Upper lobe of left lung (tissue), 6 donors: ENCODE results near the gene TMEM108. TPM values are rescaled to one million over a fixed set of nuclear protein-coding genes. Genes with fewer than 3 reads are reported as not detected.

Experiments used
- ATAC-seq, 2 donors: fragments of 200-7000 bp; cut with Tn5 transposase; one replicate each; pipeline ENCODE4 v1.9.1; 2022; ENCODE audit warnings: mild to moderate bottlenecking in 2 of 2, moderate library complexity in 2 of 2; ENCODE audit not compliant: low FRiP score in 2 of 2
- DNase-seq, 2 donors: peaks; one replicate each; pipeline ENCODE4 v3.0.0-alpha.2; 2019 to 2020
- H3K27ac ChIP-seq, 4 donors: fragments of 200-600 bp; sonication (generic); one replicate each; pipeline ENCODE4 v1.5.1; 2016 to 2019
- H3K27me3 ChIP-seq, 4 donors: fragments of 200-600 bp; sonication (generic); one replicate each; pipeline ENCODE4 v1.5.1; 2017 to 2019
- H3K36me3 ChIP-seq, 4 donors: fragments of 200-600 bp; sonication (generic); one replicate each; pipeline ENCODE4 v1.5.1; 2016 to 2019
- H3K4me1 ChIP-seq, 4 donors: fragments of 200-600 bp; sonication (generic); one replicate each; pipeline ENCODE4 v1.5.1; 2018 to 2019
- H3K4me3 ChIP-seq, 4 donors: fragments of 200-600 bp; sonication (generic); one replicate each; pipeline ENCODE4 v1.5.1; 2017 to 2019; ENCODE audit warnings: mild to moderate bottlenecking in 2 of 4, moderate library complexity in 1 of 4
- H3K9me3 ChIP-seq, 4 donors: fragments of 200-600 bp; sonication (generic); one replicate each; pipeline ENCODE4 v1.5.1; 2018 to 2019
- EP300 ChIP-seq, 4 donors: sonication (generic); formaldehyde crosslinking; IDR thresholded peaks; one replicate each; pipeline ENCODE4 v1.5.1; 2017; ENCODE audit warnings: antibody characterized with exemption in 4 of 4, control low read depth in 2 of 4
- POLR2A ChIP-seq, 4 donors: fragments of 450-650 bp; IDR thresholded peaks; one replicate each; pipeline ENCODE4 v1.5.1; 2016 to 2017; ENCODE audit warnings: antibody characterized with exemption in 4 of 4, mild to moderate bottlenecking in 2 of 4
- POLR2AphosphoS5 ChIP-seq, 2 donors: sonication (generic); formaldehyde crosslinking; IDR thresholded peaks; one replicate each; pipeline ENCODE4 v1.5.1; 2017; ENCODE audit warnings: antibody characterized with exemption in 2 of 2
- WGBS, 2 donors: methylation state at CpG; one replicate each; pipeline ENCODE4 v1.1.5; 2017 to 2018; 5-methylcytosine and 5-hydroxymethylcytosine counted together
- total RNA-seq, 6 donors: library from RNA; depleted of rRNA in 4 of 6; stranded (reverse); fragments of >200 nt in 4 of 6; gene quantifications; one replicate each; pipeline versions ENCODE4 v1.1.0 to v1.2.1, GENCODE V29; 2016 to 2021
- TF ChIP-seq, protein P1 (sequence below), 6 experiments: fragments of 450-650 bp in 4 of 6; fragments of 200-600 bp in 2 of 6; sonication (generic) in 2 of 6; IDR thresholded peaks; one replicate each; pipeline ENCODE4 v1.5.1; 2016 to 2019; ENCODE audit warnings: antibody characterized with exemption in 6 of 6
- donor health status: DM: no; HTN: no; CAD: no; lungs with moderate emphysema.
- donor health status: DM: no; HTN: yes; CAD: no; lungs with severe emphysema.

TMEM108 gene
- total RNA-seq, 6 donors from 2014 or later = 3.1 to 13.0 (median 7.9) TPM

DNA sequence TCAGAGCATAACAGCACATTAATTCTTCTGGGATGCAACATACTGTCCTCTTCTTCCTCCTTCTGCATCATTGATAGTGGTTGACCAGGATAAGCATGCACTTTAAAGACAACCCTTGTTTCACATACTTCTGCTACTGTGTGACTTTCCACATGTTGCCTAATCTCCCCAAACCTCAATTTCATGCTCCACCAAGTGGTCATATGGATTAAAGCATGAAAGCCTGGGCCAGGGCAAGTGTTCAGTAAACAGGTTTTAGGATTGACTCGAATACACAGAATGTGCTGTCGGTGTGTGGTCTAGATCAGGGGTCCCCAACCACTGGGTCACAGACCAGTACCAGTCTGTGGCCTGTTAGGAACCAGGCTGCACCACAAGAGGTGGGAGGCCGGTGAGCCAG, 339.2 kb downstream of the TMEM108 start:
- peaks cover 0 to 7% (median 2%) of the 10 kb centered on the region in 4 donors for H3K36me3 ChIP-seq
- DNase-seq (no peak), ATAC-seq (peak in 1 of 2 donors; percentile 28)
- H3K27ac ChIP-seq = no peak overlapping the region
- TF ChIP-seq, protein P1, sequence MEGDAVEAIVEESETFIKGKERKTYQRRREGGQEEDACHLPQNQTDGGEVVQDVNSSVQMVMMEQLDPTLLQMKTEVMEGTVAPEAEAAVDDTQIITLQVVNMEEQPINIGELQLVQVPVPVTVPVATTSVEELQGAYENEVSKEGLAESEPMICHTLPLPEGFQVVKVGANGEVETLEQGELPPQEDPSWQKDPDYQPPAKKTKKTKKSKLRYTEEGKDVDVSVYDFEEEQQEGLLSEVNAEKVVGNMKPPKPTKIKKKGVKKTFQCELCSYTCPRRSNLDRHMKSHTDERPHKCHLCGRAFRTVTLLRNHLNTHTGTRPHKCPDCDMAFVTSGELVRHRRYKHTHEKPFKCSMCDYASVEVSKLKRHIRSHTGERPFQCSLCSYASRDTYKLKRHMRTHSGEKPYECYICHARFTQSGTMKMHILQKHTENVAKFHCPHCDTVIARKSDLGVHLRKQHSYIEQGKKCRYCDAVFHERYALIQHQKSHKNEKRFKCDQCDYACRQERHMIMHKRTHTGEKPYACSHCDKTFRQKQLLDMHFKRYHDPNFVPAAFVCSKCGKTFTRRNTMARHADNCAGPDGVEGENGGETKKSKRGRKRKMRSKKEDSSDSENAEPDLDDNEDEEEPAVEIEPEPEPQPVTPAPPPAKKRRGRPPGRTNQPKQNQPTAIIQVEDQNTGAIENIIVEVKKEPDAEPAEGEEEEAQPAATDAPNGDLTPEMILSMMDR (IDR thresholded peaks at IDR 0.05) = peak in 4 of 6 experiments; percentile 28 to 49 (median 39)
- TF ChIP-seq POLR2A (IDR thresholded peaks at IDR 0.05) = no peak
- WGBS, 2 donors = 46 to 70% methylated on average over 3 of the region's 3 CpGs
- no peaks in the 10 kb centered on the region for H3K9me3 ChIP-seq
- no peaks in the 10 kb centered on the region for H3K27me3 ChIP-seq
- peaks cover 0 to 8% (median 3%) of the 10 kb centered on the region in 4 donors for H3K4me1 ChIP-seq
- no peak overlapping the region for H3K4me3 ChIP-seq

DNA sequence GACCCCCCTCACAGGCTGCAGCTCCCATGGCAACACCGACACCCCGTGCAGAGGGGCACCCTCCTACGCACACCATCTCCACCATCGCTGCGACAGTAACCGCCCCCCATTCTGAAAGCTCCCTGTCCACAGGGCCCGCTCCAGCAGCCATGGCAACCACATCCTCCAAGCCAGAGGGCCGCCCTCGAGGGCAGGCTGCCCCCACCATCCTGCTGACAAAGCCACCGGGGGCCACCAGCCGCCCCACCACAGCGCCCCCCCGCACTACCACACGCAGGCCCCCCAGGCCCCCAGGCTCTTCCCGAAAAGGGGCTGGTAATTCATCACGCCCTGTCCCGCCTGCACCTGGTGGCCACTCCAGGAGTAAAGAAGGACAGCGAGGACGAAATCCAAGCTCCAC, 341.7 kb downstream of the TMEM108 start:
- no peak for ATAC-seq
- peak in 1 of 2 donors; percentile 70 for DNase-seq
- Histone ChIP-seq H3K4me1 (peaks cover 10 to 30% (median 17%) of the 10 kb centered on the region in 4 donors), H3K36me3 (peaks cover 0 to 7% (median 2%) of the 10 kb centered on the region in 4 donors), H3K9me3 (no peaks in the 10 kb centered on the region), H3K27me3 (no peaks in the 10 kb centered on the region), H3K27ac (no peak overlapping the region), H3K4me3 (no peak overlapping the region)
- TF ChIP-seq POLR2AphosphoS5 (IDR thresholded peaks at IDR 0.05) = no peak
- TF ChIP-seq POLR2A (IDR thresholded peaks at IDR 0.05) = no peak
- TF ChIP-seq, protein P1 (IDR thresholded peaks at IDR 0.05) = no peak
- no peak for TF ChIP-seq EP300 (IDR thresholded peaks at IDR 0.05)
- WGBS, 2 donors = 95 to 97% methylated on average over 16 of the region's 19 CpGs

DNA sequence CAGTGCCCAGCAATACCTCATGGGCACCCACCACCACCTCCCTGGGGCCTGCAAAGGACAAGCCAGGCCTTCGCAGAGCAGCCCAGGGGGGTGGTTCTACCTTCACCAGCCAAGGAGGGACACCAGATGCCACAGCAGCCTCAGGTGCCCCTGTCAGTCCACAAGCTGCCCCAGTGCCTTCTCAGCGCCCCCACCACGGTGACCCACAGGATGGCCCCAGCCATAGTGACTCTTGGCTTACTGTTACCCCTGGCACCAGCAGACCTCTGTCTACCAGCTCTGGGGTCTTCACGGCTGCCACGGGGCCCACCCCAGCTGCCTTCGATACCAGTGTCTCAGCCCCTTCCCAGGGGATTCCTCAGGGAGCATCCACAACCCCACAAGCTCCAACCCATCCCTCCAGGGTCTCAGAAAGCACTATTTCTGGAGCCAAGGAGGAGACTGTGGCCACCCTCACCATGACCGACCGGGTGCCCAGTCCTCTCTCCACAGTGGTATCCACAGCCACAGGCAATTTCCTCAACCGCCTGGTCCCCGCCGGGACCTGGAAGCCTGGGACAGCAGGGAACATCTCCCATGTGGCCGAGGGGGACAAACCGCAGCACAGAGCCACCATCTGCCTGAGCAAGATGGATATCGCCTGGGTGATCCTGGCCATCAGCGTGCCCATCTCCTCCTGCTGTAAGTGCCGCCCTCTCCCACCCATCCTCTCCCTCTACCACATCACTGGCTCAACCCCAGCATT, 342.5 kb downstream of the TMEM108 start:
- DNase-seq (peak in 1 of 2 donors; percentile 55), ATAC-seq (no peak)
- Histone ChIP-seq H3K4me1 (peaks cover 10 to 30% (median 17%) of the 10 kb centered on the region in 4 donors), H3K27ac (no peak overlapping the region), H3K27me3 (no peaks in the 10 kb centered on the region), H3K9me3 (no peaks in the 10 kb centered on the region), H3K36me3 (peaks cover 0 to 7% (median 2%) of the 10 kb centered on the region in 4 donors), H3K4me3 (no peak overlapping the region)
- TF ChIP-seq POLR2AphosphoS5 (IDR thresholded peaks at IDR 0.05) (no peak), POLR2A (IDR thresholded peaks at IDR 0.05) (no peak), EP300 (IDR thresholded peaks at IDR 0.05) (no peak)
- TF ChIP-seq, protein P1 (IDR thresholded peaks at IDR 0.05) = no peak
- 94 to 95% methylated on average over 5 to 16 of the region's 16 CpGs for WGBS, 2 donors

DNA sequence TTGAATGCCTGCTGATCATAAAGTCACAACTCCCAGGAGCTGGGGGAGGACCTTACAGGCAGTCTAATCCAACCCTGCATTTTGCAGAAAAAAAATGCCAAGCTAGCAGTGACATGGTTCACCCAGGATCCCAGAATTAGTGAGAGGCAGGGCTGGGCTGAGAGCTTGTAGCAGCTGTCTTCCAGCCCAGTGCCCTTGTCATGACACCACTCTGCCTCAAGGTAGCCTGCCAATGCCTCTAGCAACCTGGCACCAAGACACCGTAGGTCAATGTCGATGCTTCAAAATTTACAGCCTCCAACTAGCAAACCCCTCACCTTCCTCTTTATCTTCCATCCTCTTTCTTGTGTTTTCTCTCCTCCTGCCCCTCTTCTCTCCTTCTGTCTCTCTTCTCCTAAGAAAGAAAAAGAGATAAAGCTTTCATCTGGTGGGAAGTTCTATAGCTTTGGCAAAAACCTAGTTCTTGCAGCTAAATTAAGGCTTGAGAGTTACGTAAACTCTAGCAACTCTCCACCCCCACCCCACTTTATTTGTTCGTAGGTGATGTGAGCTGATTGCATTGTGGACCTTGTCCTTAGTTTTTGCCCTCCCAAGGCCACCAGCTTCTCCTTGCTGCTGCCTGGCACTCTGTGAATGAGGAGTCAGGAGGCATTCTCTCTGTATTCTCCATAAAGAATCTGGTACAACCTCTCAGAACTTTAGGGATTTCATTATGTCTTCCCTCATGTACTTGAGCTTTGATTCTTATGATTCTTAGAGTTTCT, 343.3 kb downstream of the TMEM108 start:
- no peaks in the 10 kb centered on the region for H3K9me3 ChIP-seq
- H3K36me3 ChIP-seq = peaks cover 0 to 7% (median 2%) of the 10 kb centered on the region in 4 donors
- DNase-seq (no peak), ATAC-seq (no peak)
- H3K4me3 ChIP-seq = no peak overlapping the region
- 80 to 86% methylated on average over 4 of the region's 4 CpGs for WGBS, 2 donors
- H3K4me1 ChIP-seq = peaks cover 10 to 25% (median 17%) of the 10 kb centered on the region in 4 donors
- no peak overlapping the region for H3K27ac ChIP-seq
- TF ChIP-seq POLR2A (IDR thresholded peaks at IDR 0.05) = no peak
- TF ChIP-seq, protein P1 (IDR thresholded peaks at IDR 0.05) = no peak
- no peaks in the 10 kb centered on the region for H3K27me3 ChIP-seq
